ENCODE data around the gene TMEM184B. TPM values are rescaled to one million over a fixed set of nuclear protein-coding genes. Genes with fewer than 3 reads are reported as not detected.

Gene TMEM184B
- polyA plus RNA-seq, 1 donor (not counting 4 experiments of a cell fraction or from before 2014, with no cell fraction given): 18.8 TPM

- dilution Hi-C loops (cut with MboI; ENCODE audit: extremely low pct_ligation_motif_present, low sequenced_read_pairs): no loop called here
- DNase-seq (ENCODE audit: low read depth, low spot score) (no peak), FAIRE-seq (no peak)
- Histone ChIP-seq H3K27me3 (ENCODE audit: control insufficient read depth, extremely low read depth, insufficient read depth, low read length) (no peaks in the 10 kb centered on the region), H3K9me3 (ENCODE audit: control insufficient read depth, low read depth, low read length) (no peaks in the 10 kb centered on the region), H4K20me1 (ENCODE audit: control insufficient read depth, extremely low read depth, insufficient read depth, low read length) (peaks cover 14% of the 10 kb centered on the region), H3K36me3 (ENCODE audit: control insufficient read depth in 2 of 2, extremely low read depth in 1 of 2, insufficient read depth in 2 of 2, low read length in 2 of 2) (peaks cover 3 to 12% of the 10 kb centered on the region in 2 experiments), H3K9ac (ENCODE audit: control insufficient read depth, extremely low read depth, insufficient read depth, low read length) (no peak overlapping the region), H3K4me2 (ENCODE audit: control insufficient read depth, extremely low read depth, insufficient read depth, low read depth, low read length) (no peak overlapping the region), H3K9me1 (ENCODE audit: control insufficient read depth, extremely low read depth, insufficient read depth, low read length) (no peaks in the 10 kb centered on the region), H3K79me2 (ENCODE audit: control insufficient read depth, insufficient read depth, low read length) (peaks cover 84% of the 10 kb centered on the region), H2AFZ (ENCODE audit: control insufficient read depth, low read length) (no peak overlapping the region), H3K4me1 (ENCODE audit: control insufficient read depth, extremely low read depth, insufficient read depth, low read length) (peaks cover 6% of the 10 kb centered on the region), H3K27ac (ENCODE audit: control insufficient read depth, insufficient read depth, low read length) (no peak overlapping the region), H3K4me3 (ENCODE audit: control insufficient read depth in 2 of 3, extremely low read depth in 1 of 3, insufficient read depth in 2 of 3, low read depth in 1 of 3, low read length in 3 of 3) (no peak overlapping the region)
- no peak for TF ChIP-seq CTCF (optimal IDR thresholded peaks at IDR 0.05 in 1 of 3, IDR thresholded peaks at IDR 0.05 in 1 of 3, conservative IDR thresholded peaks at IDR 0.05 in 1 of 3; ENCODE audit: extremely low read depth in 1 of 3, insufficient read depth in 2 of 3, low read length in 3 of 3)
- no peak for TF ChIP-seq EZH2 (IDR thresholded peaks at IDR 0.05; ENCODE audit: low read length)
Measured at GRCh38 chr22:38260761-38261681, 11.8 kb downstream of the TMEM184B start.

DNA sequence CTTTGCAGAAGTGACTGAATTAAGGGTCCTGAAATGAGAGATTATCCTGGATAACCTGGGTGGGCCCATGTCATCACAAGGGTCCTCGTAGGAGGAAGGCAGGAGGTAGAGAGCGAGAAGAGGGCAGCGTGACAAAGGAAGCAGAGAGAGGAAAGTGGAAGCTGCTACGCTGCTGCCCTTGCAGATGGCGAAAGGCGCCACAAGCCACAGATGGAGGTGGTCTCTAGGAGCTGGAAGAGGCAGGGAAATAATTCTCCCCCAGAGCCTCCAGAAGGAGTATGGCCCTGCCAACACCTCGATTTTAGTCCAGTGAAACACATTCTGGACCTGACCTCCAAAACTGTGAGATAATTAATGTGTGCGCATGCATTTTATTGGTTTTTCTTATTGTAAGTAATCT is 13.4 kb downstream of the TMEM184B start:
- H3K9ac ChIP-seq (ENCODE audit: control insufficient read depth, extremely low read depth, insufficient read depth, low read length): no peak overlapping the region
- TF ChIP-seq CTCF (optimal IDR thresholded peaks at IDR 0.05 in 1 of 3, IDR thresholded peaks at IDR 0.05 in 1 of 3, conservative IDR thresholded peaks at IDR 0.05 in 1 of 3; ENCODE audit: extremely low read depth in 1 of 3, insufficient read depth in 2 of 3, low read length in 3 of 3) (no peak), EZH2 (IDR thresholded peaks at IDR 0.05; ENCODE audit: low read length) (no peak)
- no peak overlapping the region for H2AFZ ChIP-seq (ENCODE audit: control insufficient read depth, low read length)
- DNase-seq (ENCODE audit: low read depth, low spot score) (no peak), FAIRE-seq (no peak)
- H3K27ac ChIP-seq (ENCODE audit: control insufficient read depth, insufficient read depth, low read length): no peak overlapping the region
- no peaks in the 10 kb centered on the region for H3K9me3 ChIP-seq (ENCODE audit: control insufficient read depth, low read depth, low read length)
- H3K36me3 ChIP-seq (ENCODE audit: control insufficient read depth in 2 of 2, extremely low read depth in 1 of 2, insufficient read depth in 2 of 2, low read length in 2 of 2): peaks cover 0 to 11% of the 10 kb centered on the region in 2 experiments
- no peaks in the 10 kb centered on the region for H3K27me3 ChIP-seq (ENCODE audit: control insufficient read depth, extremely low read depth, insufficient read depth, low read length)
- H4K20me1 ChIP-seq (ENCODE audit: control insufficient read depth, extremely low read depth, insufficient read depth, low read length): peaks cover 8% of the 10 kb centered on the region
- H3K4me3 ChIP-seq (ENCODE audit: control insufficient read depth in 2 of 3, extremely low read depth in 1 of 3, insufficient read depth in 2 of 3, low read depth in 1 of 3, low read length in 3 of 3): no peak overlapping the region
- dilution Hi-C loops (cut with MboI; ENCODE audit: extremely low pct_ligation_motif_present, low sequenced_read_pairs): no loop called here
- peaks cover 76% of the 10 kb centered on the region for H3K79me2 ChIP-seq (ENCODE audit: control insufficient read depth, insufficient read depth, low read length)
- peaks cover 6% of the 10 kb centered on the region for H3K4me1 ChIP-seq (ENCODE audit: control insufficient read depth, extremely low read depth, insufficient read depth, low read length)
- H3K4me2 ChIP-seq (ENCODE audit: control insufficient read depth, extremely low read depth, insufficient read depth, low read depth, low read length): no peak overlapping the region
- H3K9me1 ChIP-seq (ENCODE audit: control insufficient read depth, extremely low read depth, insufficient read depth, low read length): no peaks in the 10 kb centered on the region

All from keratinocyte (primary cell).